ENCODE measurements around the gene SLC16A6.
"Not testable (repeated sequence)": the region's sequence is repeated elsewhere in the genome, so short reads cannot be mapped to it uniquely, and the experiment has no call there.

- not testable (repeated sequence) for TF ChIP-seq CTCF, POLR2A, POLR2AphosphoS5 (IDR thresholded peaks at IDR 0.05)
Measured at GRCh38 chr17:68262467-68262866, 28.5 kb downstream of the SLC16A6 start.

Measured in suprapubic skin (tissue), 4 donors.